Upper lobe of left lung (tissue), 6 donors: Measurements from ENCODE around the gene QDPR. TPM values are rescaled to one million over a fixed set of nuclear protein-coding genes. Genes with fewer than 3 reads are reported as not detected.

Source experiments
- ATAC-seq, 2 donors: fragments of 200-7000 bp; cut with Tn5 transposase; one replicate each; pipeline ENCODE4 v1.9.1; 2022; ENCODE audit warnings: mild to moderate bottlenecking in 2 of 2, moderate library complexity in 2 of 2; ENCODE audit not compliant: low FRiP score in 2 of 2
- DNase-seq, 2 donors: peaks; one replicate each; pipeline ENCODE4 v3.0.0-alpha.2; 2019 to 2020
- H3K27ac ChIP-seq, 4 donors: fragments of 200-600 bp; sonication (generic); one replicate each; pipeline ENCODE4 v1.5.1; 2016 to 2019
- H3K27me3 ChIP-seq, 4 donors: fragments of 200-600 bp; sonication (generic); one replicate each; pipeline ENCODE4 v1.5.1; 2017 to 2019
- H3K36me3 ChIP-seq, 4 donors: fragments of 200-600 bp; sonication (generic); one replicate each; pipeline ENCODE4 v1.5.1; 2016 to 2019
- H3K4me1 ChIP-seq, 4 donors: fragments of 200-600 bp; sonication (generic); one replicate each; pipeline ENCODE4 v1.5.1; 2018 to 2019
- H3K4me3 ChIP-seq, 4 donors: fragments of 200-600 bp; sonication (generic); one replicate each; pipeline ENCODE4 v1.5.1; 2017 to 2019; ENCODE audit warnings: mild to moderate bottlenecking in 2 of 4, moderate library complexity in 1 of 4
- H3K9me3 ChIP-seq, 4 donors: fragments of 200-600 bp; sonication (generic); one replicate each; pipeline ENCODE4 v1.5.1; 2018 to 2019
- EP300 ChIP-seq, 4 donors: sonication (generic); formaldehyde crosslinking; IDR thresholded peaks; one replicate each; pipeline ENCODE4 v1.5.1; 2017; ENCODE audit warnings: antibody characterized with exemption in 4 of 4, control low read depth in 2 of 4
- POLR2A ChIP-seq, 4 donors: fragments of 450-650 bp; IDR thresholded peaks; one replicate each; pipeline ENCODE4 v1.5.1; 2016 to 2017; ENCODE audit warnings: antibody characterized with exemption in 4 of 4, mild to moderate bottlenecking in 2 of 4
- POLR2AphosphoS5 ChIP-seq, 2 donors: sonication (generic); formaldehyde crosslinking; IDR thresholded peaks; one replicate each; pipeline ENCODE4 v1.5.1; 2017; ENCODE audit warnings: antibody characterized with exemption in 2 of 2
- WGBS, 2 donors: methylation state at CpG; one replicate each; pipeline ENCODE4 v1.1.5; 2017 to 2018; 5-methylcytosine and 5-hydroxymethylcytosine counted together
- total RNA-seq, 6 donors: library from RNA; depleted of rRNA in 4 of 6; stranded (reverse); fragments of >200 nt in 4 of 6; gene quantifications; one replicate each; pipeline versions ENCODE4 v1.1.0 to v1.2.1, GENCODE V29; 2016 to 2021
- TF ChIP-seq, protein P1 (sequence below), 6 experiments: fragments of 450-650 bp in 4 of 6; fragments of 200-600 bp in 2 of 6; sonication (generic) in 2 of 6; IDR thresholded peaks; one replicate each; pipeline ENCODE4 v1.5.1; 2016 to 2019; ENCODE audit warnings: antibody characterized with exemption in 6 of 6
- donor health status: DM: no; HTN: no; CAD: no; lungs with moderate emphysema.
- donor health status: DM: no; HTN: yes; CAD: no; lungs with severe emphysema.

Gene QDPR
- total RNA-seq, 6 donors from 2014 or later: 16.3 to 48.4 (median 22.7) TPM

DNA sequence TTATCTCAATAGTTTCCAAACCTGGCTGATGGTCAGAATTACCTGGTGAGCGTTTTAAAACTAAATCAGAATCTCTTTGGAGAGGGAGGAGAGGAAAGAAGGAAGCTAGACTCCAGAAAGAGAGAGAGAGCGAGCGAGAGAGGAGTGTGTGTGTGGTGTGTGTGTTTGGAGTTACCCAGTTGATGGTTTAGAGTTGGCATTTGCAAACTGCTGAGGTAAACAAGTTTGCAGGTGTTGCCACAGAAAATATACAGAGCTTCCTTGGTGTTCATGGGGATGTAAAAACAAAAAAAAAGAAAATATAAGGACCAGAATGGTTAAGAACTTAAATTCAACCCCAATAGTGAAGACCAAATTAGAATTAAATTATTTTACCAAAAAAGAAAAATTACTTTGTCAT lies 38.7 kb upstream of the QDPR start:
- no peak for DNase-seq
- H3K9me3 ChIP-seq: no peaks in the 10 kb centered on the region
- TF ChIP-seq POLR2A (IDR thresholded peaks at IDR 0.05): no peak
- TF ChIP-seq, protein P1, sequence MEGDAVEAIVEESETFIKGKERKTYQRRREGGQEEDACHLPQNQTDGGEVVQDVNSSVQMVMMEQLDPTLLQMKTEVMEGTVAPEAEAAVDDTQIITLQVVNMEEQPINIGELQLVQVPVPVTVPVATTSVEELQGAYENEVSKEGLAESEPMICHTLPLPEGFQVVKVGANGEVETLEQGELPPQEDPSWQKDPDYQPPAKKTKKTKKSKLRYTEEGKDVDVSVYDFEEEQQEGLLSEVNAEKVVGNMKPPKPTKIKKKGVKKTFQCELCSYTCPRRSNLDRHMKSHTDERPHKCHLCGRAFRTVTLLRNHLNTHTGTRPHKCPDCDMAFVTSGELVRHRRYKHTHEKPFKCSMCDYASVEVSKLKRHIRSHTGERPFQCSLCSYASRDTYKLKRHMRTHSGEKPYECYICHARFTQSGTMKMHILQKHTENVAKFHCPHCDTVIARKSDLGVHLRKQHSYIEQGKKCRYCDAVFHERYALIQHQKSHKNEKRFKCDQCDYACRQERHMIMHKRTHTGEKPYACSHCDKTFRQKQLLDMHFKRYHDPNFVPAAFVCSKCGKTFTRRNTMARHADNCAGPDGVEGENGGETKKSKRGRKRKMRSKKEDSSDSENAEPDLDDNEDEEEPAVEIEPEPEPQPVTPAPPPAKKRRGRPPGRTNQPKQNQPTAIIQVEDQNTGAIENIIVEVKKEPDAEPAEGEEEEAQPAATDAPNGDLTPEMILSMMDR (IDR thresholded peaks at IDR 0.05): no peak
- TF ChIP-seq EP300 (IDR thresholded peaks at IDR 0.05): no peak
- no peak for TF ChIP-seq POLR2AphosphoS5 (IDR thresholded peaks at IDR 0.05)
- ATAC-seq: no peak
- H3K4me1 ChIP-seq: no peaks in the 10 kb centered on the region
- H3K27me3 ChIP-seq: no peaks in the 10 kb centered on the region
- no peak overlapping the region for H3K27ac ChIP-seq
- H3K36me3 ChIP-seq: no peaks in the 10 kb centered on the region
- H3K4me3 ChIP-seq: no peak overlapping the region
- WGBS, 2 donors: 95 to 97% methylated on average over 3 of the region's 3 CpGs

DNA sequence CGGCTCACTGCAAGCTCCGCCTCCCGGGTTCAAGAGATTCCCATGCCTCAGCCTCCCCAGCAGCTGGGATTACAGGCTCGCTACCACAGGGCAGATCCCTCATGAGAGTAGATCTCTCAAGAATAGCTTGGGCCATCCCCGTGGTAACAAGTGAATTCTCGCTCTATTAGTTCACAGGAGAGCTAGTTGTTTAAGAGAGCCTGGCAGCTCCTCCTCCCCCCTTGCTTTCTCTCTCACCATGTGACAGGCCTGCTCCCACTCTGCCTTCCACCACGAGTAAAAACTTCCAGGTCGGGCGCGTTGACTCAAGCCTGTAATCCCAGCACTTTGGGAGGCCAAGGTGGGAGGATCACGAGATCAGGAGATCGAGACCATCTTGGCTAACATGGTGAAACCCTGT lies 34.8 kb upstream of the QDPR start:
- DNase-seq (no peak), ATAC-seq (no peak)

DNA sequence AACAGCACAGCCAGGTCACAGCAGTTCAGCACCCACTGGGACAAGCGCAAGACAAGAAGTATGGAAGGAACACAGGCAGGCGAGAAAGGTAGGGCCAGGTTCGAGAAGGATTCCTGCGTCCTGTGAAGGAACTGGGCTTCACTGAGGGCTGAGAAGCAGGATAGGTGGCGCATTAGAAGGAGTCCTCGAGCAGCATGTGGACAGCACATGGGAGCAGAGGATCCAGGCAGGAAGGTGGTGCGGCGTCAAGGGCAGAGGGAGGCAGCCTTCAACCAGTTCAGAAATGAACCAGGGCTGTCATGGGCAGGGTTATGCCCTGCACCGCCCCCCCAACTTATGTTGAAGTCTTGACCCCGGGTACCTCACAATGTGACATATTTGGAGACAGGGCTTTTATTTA lies 34.3 kb upstream of the QDPR start:
- Histone ChIP-seq H3K9me3 (no peaks in the 10 kb centered on the region), H3K4me1 (peaks cover 0 to 6% (median 0%) of the 10 kb centered on the region in 4 donors), H3K4me3 (no peak overlapping the region), H3K36me3 (no peaks in the 10 kb centered on the region), H3K27ac (no peak overlapping the region), H3K27me3 (no peaks in the 10 kb centered on the region)
- DNase-seq: no peak
- WGBS, 2 donors: 88 to 96% methylated on average over 9 of the region's 10 CpGs
- ATAC-seq: no peak
- TF ChIP-seq EP300 (IDR thresholded peaks at IDR 0.05): no peak

More for the DNA sequence above, 34.8 kb upstream of the QDPR start:
- Histone ChIP-seq H3K4me1 (peaks cover 0 to 6% (median 0%) of the 10 kb centered on the region in 4 donors), H3K36me3 (no peaks in the 10 kb centered on the region), H3K27ac (no peak overlapping the region), H3K27me3 (no peaks in the 10 kb centered on the region), H3K4me3 (no peak overlapping the region), H3K9me3 (no peaks in the 10 kb centered on the region)
- WGBS, 2 donors: 88 to 89% methylated on average over 12 of the region's 12 CpGs
- no peak for TF ChIP-seq POLR2A (IDR thresholded peaks at IDR 0.05)
- no peak for TF ChIP-seq EP300 (IDR thresholded peaks at IDR 0.05)
- TF ChIP-seq POLR2AphosphoS5 (IDR thresholded peaks at IDR 0.05): no peak
- TF ChIP-seq, protein P1 (IDR thresholded peaks at IDR 0.05): no peak

DNA sequence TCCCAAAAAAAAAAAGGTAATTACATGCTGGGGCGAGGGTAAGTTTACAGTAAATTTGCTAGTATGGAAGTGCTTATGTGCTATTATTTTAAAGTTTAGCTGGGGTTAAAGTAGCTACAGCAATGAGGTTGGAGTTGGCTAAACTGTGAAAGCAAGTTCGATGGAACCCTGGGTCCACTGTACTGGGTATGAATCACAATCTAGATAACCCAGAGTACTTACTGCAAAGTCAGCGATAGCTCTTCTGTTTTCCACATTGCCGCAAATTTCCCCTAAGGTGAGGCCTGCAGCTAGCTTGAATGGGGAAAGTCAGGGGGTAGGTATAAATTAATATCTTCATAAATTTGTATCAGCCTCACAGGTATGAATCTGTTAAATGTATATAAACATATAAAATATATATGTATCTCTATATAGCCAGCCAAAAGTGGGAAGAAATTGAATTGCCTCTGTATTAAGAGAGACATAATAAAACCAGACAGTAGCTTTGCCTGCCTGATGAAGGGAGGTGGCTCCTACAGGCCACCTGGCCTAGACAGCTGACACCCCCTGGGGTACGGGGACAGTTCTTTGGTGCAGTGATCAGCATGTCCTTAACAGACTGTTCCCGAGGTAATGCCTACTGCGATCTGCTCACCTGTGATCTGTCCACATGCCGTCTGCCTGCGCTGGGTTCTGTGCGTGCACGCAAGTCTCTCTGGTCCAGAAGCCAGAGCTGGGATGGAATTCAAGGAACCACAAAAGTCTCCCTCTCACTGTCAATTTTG lies 33.7 kb upstream of the QDPR start:
- no peak for DNase-seq
- TF ChIP-seq POLR2AphosphoS5 (IDR thresholded peaks at IDR 0.05): no peak
- TF ChIP-seq, protein P1 (IDR thresholded peaks at IDR 0.05): no peak
- no peak for TF ChIP-seq POLR2A (IDR thresholded peaks at IDR 0.05)
- TF ChIP-seq EP300 (IDR thresholded peaks at IDR 0.05): no peak
- Histone ChIP-seq H3K4me3 (no peak overlapping the region), H3K27me3 (no peaks in the 10 kb centered on the region), H3K36me3 (no peaks in the 10 kb centered on the region), H3K4me1 (peaks cover 0 to 6% (median 0%) of the 10 kb centered on the region in 4 donors), H3K27ac (peak overlapping the region in 1 of 4 donors; percentile 51), H3K9me3 (no peaks in the 10 kb centered on the region)
- ATAC-seq: no peak
- WGBS, 2 donors: 69 to 72% methylated on average over 10 to 11 of the region's 11 CpGs

DNA sequence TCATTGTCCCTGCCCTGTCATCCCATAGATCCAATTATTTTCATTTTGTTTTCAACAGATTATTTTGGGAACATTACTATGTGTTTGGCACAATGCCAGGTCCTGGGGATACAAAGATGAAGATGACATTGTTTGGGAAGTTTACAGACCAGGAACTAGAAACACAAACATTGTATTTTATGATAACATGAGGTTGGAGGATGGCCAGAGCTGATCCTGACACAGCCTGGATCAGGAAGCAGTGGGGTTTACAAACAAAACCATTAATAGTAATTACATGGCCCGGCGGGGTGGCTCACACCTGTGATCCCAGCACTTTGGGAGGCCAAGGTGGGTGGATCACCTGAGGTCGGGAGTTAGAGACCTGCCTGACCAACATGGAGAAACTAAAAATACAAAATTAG lies 32.9 kb upstream of the QDPR start:
- no peak for DNase-seq
- H3K27me3 ChIP-seq: no peaks in the 10 kb centered on the region
- peaks cover 0 to 6% (median 0%) of the 10 kb centered on the region in 4 donors for H3K4me1 ChIP-seq
- peak in 1 of 2 donors; percentile 32 for TF ChIP-seq POLR2AphosphoS5 (IDR thresholded peaks at IDR 0.05)
- TF ChIP-seq, protein P1 (IDR thresholded peaks at IDR 0.05): no peak
- no peak overlapping the region for H3K4me3 ChIP-seq
- no peak for ATAC-seq
- H3K9me3 ChIP-seq: no peaks in the 10 kb centered on the region
- no peaks in the 10 kb centered on the region for H3K36me3 ChIP-seq
- WGBS, 2 donors: 37 to 72% methylated on average over 3 of the region's 3 CpGs
- H3K27ac ChIP-seq: peak overlapping the region; percentile 18 to 54 (median 48)
